ENCODE data around the gene HOXC9. TPM values are rescaled to one million over a fixed set of nuclear protein-coding genes. Genes with fewer than 3 reads are reported as not detected.

Gene HOXC9
- total and polyA plus RNA-seq, 9 of the 15 experiments (the other 6 are each of a cell fraction or from before 2014, with no cell fraction given): 1.1 to 10.5 (median 9.3) TPM

DNA sequence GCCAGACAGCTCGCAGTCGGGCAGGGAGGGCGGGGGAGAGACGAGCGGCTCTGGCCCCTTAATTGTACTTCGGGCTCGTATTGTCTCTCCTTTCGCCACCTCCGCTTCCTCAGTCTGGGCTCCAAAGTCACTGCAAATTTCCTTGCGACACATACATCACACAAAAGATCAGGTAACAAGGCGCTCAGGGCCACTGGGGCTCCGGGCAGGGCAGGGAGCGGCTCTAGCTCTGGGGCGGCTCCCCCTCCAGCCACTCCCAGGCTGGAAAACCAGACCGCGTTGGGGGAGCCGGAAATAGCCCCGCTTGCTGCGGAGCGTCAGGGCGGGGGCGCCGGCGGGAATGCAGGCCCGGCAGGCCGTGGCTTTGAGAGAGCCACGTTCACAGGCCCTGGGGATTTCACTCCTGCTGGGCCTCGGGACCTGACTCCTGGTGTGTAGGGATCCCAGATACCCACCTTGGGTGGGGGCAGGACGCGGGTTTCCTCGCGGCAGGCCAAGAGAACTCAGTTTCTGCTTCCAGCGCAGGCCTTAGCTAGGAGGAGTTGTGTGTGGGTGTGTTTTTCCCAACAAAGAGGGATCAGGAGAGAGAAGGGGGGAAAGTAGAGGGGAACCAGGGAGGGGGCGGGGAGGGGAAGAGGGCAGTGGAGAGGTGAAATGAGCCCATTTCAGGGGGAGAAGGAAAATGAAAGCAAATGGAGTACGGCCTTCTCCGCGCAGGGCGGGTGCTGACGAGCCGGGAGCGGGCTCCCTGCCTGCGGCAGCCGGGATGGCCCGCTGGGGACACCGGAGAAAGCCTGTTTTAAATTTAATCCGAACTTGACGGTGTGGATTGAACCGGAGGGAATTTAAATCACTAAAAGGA, 4.4 kb upstream of the HOXC9 start (continued):
- TF ChIP-seq MED1 (CRISPR knock-in tag; IDR thresholded peaks at IDR 0.05; ENCODE audit: borderline replicate concordance): no peak
- peak; percentile 90 for TF ChIP-seq PHF8 (IDR thresholded peaks at IDR 0.05; ENCODE audit: borderline replicate concordance, low read length)
- no peak for TF ChIP-seq CC2D1A (IDR thresholded peaks at IDR 0.05)
- TF ChIP-seq ADNP (tag; IDR thresholded peaks at IDR 0.05): no peak
- no peak for TF ChIP-seq TAF9B (IDR thresholded peaks at IDR 0.05; ENCODE audit: partially characterized antibody)
- no peak for TF ChIP-seq NR1H2 (CRISPR knock-in tag; IDR thresholded peaks at IDR 0.05)
- no peak; a peak in 1 of 4 replicates for TF ChIP-seq RCOR1 (IDR thresholded peaks at IDR 0.05; ENCODE audit: borderline replicate concordance in 1 of 2, low read depth in 2 of 2, low read length in 2 of 2)
- no peak for TF ChIP-seq NCOA6 (IDR thresholded peaks at IDR 0.05)
- TF ChIP-seq TARDBP (IDR thresholded peaks at IDR 0.05): no peak
- peak; percentile 80 for TF ChIP-seq TAF1 (IDR thresholded peaks at IDR 0.05; ENCODE audit: control insufficient read depth, extremely low read depth, insufficient read depth, low read length, severe bottlenecking)
- TF ChIP-seq ZNF197 (CRISPR knock-in tag; IDR thresholded peaks at IDR 0.05; ENCODE audit: low read depth): no peak
- TF ChIP-seq CEBPB (tag; IDR thresholded peaks at IDR 0.05): peak; percentile 62
- no peak for TF ChIP-seq CBFA2T2 (conservative IDR thresholded peaks at IDR 0.05)
- no peak for TF ChIP-seq SNRNP70 (optimal IDR thresholded peaks at IDR 0.05; ENCODE audit: low read depth, low read length)
- no peak for TF ChIP-seq RBBP5 (IDR thresholded peaks at IDR 0.05; ENCODE audit: borderline replicate concordance, insufficient read depth, low read length, poor library complexity, severe bottlenecking)
- TF ChIP-seq, protein P1, sequence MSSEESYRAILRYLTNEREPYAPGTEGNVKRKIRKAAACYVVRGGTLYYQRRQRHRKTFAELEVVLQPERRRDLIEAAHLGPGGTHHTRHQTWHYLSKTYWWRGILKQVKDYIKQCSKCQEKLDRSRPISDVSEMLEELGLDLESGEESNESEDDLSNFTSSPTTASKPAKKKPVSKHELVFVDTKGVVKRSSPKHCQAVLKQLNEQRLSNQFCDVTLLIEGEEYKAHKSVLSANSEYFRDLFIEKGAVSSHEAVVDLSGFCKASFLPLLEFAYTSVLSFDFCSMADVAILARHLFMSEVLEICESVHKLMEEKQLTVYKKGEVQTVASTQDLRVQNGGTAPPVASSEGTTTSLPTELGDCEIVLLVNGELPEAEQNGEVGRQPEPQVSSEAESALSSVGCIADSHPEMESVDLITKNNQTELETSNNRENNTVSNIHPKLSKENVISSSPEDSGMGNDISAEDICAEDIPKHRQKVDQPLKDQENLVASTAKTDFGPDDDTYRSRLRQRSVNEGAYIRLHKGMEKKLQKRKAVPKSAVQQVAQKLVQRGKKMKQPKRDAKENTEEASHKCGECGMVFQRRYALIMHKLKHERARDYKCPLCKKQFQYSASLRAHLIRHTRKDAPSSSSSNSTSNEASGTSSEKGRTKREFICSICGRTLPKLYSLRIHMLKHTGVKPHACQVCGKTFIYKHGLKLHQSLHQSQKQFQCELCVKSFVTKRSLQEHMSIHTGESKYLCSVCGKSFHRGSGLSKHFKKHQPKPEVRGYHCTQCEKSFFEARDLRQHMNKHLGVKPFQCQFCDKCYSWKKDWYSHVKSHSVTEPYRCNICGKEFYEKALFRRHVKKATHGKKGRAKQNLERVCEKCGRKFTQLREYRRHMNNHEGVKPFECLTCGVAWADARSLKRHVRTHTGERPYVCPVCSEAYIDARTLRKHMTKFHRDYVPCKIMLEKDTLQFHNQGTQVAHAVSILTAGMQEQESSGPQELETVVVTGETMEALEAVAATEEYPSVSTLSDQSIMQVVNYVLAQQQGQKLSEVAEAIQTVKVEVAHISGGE (CRISPR knock-in tag; IDR thresholded peaks at IDR 0.05): peak in 2 of 3 experiments; percentile 74 to 85; a peak in 4 of 6 replicates
- TF ChIP-seq, protein P2, sequence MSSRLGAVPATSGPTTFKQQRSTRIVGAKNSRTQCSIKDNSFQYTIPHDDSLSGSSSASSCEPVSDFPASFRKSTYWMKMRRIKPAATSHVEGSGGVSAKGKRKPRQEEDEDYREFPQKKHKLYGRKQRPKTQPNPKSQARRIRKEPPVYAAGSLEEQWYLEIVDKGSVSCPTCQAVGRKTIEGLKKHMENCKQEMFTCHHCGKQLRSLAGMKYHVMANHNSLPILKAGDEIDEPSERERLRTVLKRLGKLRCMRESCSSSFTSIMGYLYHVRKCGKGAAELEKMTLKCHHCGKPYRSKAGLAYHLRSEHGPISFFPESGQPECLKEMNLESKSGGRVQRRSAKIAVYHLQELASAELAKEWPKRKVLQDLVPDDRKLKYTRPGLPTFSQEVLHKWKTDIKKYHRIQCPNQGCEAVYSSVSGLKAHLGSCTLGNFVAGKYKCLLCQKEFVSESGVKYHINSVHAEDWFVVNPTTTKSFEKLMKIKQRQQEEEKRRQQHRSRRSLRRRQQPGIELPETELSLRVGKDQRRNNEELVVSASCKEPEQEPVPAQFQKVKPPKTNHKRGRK (tag; IDR thresholded peaks at IDR 0.05): 0 out of 2 replicates have a peak, but pooled peaks have one; percentile 18
- TF ChIP-seq, protein P3, sequence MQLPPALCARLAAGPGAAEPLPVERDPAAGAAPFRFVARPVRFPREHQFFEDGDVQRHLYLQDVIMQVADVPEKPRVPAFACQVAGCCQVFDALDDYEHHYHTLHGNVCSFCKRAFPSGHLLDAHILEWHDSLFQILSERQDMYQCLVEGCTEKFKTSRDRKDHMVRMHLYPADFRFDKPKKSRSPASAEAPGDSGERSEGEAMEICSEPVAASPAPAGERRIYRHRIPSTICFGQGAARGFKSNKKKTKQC (CRISPR knock-in tag; IDR thresholded peaks at IDR 0.05): no peak
- no peak for TF ChIP-seq TEAD4 (IDR thresholded peaks at IDR 0.05; ENCODE audit: low read length)
- no peak for TF ChIP-seq TEAD4 (CRISPR knock-in tag; IDR thresholded peaks at IDR 0.05; ENCODE audit: borderline replicate concordance)
- TF ChIP-seq KDM1A (IDR thresholded peaks at IDR 0.05): no peak; a peak in 1 of 4 replicates
